Measurements from ENCODE around the gene PCDH9. TPM values are rescaled to one million over a fixed set of nuclear protein-coding genes. Genes with fewer than 3 reads are reported as not detected.

The PCDH9 gene
- total RNA-seq, 1 experiment from 2014 or later: 0.11 TPM

GRCh38 chr13:66323745-66324347 is 906.3 kb downstream of the PCDH9 start:
- Mint-ChIP-seq H3K4me1 (ENCODE audit: low read depth, unreplicated experiment) (no peaks in the 10 kb centered on the region), H3K27ac (ENCODE audit: unreplicated experiment) (no peak overlapping the region), H3K27me3 (ENCODE audit: insufficient read depth, unreplicated experiment) (peaks cover 2% of the 10 kb centered on the region), H3K36me3 (ENCODE audit: insufficient read depth, unreplicated experiment) (no peaks in the 10 kb centered on the region), H3K4me3 (ENCODE audit: unreplicated experiment) (no peak overlapping the region), H3K9me3 (ENCODE audit: unreplicated experiment) (no peaks in the 10 kb centered on the region)
- H3K27me3 ChIP-seq (replicated peaks; ENCODE audit: control insufficient read depth, insufficient read depth, low read length): no peaks in the 10 kb centered on the region
- H3K36me3 ChIP-seq (ENCODE audit: control insufficient read depth, insufficient read depth, low read length): no peaks in the 10 kb centered on the region
- no peak overlapping the region for H3K4me3 ChIP-seq (ENCODE audit: low read depth, low read length)
- ChIA-PET CTCF (no interaction called here), POLR2A (no interaction called here)
- no TSS peak for BruUV-seq (replicated peaks)
- intact Hi-C loops (cut with micrococcal nuclease; ENCODE audit: unreplicated experiment): no loop called here
- no peaks in the 10 kb centered on the region for H3K4me1 ChIP-seq
- TF ChIP-seq, protein P1, sequence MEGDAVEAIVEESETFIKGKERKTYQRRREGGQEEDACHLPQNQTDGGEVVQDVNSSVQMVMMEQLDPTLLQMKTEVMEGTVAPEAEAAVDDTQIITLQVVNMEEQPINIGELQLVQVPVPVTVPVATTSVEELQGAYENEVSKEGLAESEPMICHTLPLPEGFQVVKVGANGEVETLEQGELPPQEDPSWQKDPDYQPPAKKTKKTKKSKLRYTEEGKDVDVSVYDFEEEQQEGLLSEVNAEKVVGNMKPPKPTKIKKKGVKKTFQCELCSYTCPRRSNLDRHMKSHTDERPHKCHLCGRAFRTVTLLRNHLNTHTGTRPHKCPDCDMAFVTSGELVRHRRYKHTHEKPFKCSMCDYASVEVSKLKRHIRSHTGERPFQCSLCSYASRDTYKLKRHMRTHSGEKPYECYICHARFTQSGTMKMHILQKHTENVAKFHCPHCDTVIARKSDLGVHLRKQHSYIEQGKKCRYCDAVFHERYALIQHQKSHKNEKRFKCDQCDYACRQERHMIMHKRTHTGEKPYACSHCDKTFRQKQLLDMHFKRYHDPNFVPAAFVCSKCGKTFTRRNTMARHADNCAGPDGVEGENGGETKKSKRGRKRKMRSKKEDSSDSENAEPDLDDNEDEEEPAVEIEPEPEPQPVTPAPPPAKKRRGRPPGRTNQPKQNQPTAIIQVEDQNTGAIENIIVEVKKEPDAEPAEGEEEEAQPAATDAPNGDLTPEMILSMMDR (IDR thresholded peaks at IDR 0.05; ENCODE audit: insufficient read depth in 1 of 2, low read depth in 1 of 2, low read length in 1 of 2, severe bottlenecking in 1 of 2, unreplicated experiment in 1 of 2): no peak
- DNase-seq: no peak
- H3K9me3 ChIP-seq: no peaks in the 10 kb centered on the region; the same call in 1 of the 2 replicates

- DNase-seq: no peak
- H3K27me3 ChIP-seq (replicated peaks; ENCODE audit: control insufficient read depth, insufficient read depth, low read length): no peaks in the 10 kb centered on the region
- Mint-ChIP-seq H3K27ac (ENCODE audit: unreplicated experiment) (no peak overlapping the region), H3K4me3 (ENCODE audit: unreplicated experiment) (no peak overlapping the region), H3K36me3 (ENCODE audit: insufficient read depth, unreplicated experiment) (no peaks in the 10 kb centered on the region), H3K9me3 (ENCODE audit: unreplicated experiment) (no peaks in the 10 kb centered on the region), H3K4me1 (ENCODE audit: low read depth, unreplicated experiment) (no peaks in the 10 kb centered on the region), H3K27me3 (ENCODE audit: insufficient read depth, unreplicated experiment) (peaks cover 2% of the 10 kb centered on the region)
- H3K36me3 ChIP-seq (ENCODE audit: control insufficient read depth, insufficient read depth, low read length): no peaks in the 10 kb centered on the region
- POLR2A ChIA-PET: no interaction called here
- CTCF ChIA-PET: no interaction called here
- intact Hi-C loops (cut with micrococcal nuclease; ENCODE audit: unreplicated experiment): no loop called here
- no TSS peak for BruUV-seq (replicated peaks)
- H3K9me3 ChIP-seq: no peaks in the 10 kb centered on the region; the same call in 1 of the 2 replicates
- H3K4me3 ChIP-seq (ENCODE audit: low read depth, low read length): no peak overlapping the region
- no peaks in the 10 kb centered on the region for H3K4me1 ChIP-seq
- TF ChIP-seq, protein P1 (IDR thresholded peaks at IDR 0.05; ENCODE audit: insufficient read depth in 1 of 2, low read depth in 1 of 2, low read length in 1 of 2, severe bottlenecking in 1 of 2, unreplicated experiment in 1 of 2): no peak
Measured at GRCh38 chr13:66322936-66323335, 907.2 kb downstream of the PCDH9 start.

- BruUV-seq (replicated peaks): no TSS peak
- Mint-ChIP-seq H3K4me1 (ENCODE audit: low read depth, unreplicated experiment) (no peaks in the 10 kb centered on the region), H3K9me3 (ENCODE audit: unreplicated experiment) (no peaks in the 10 kb centered on the region), H3K36me3 (ENCODE audit: insufficient read depth, unreplicated experiment) (no peaks in the 10 kb centered on the region), H3K27ac (ENCODE audit: unreplicated experiment) (no peak overlapping the region), H3K27me3 (ENCODE audit: insufficient read depth, unreplicated experiment) (peaks cover 2% of the 10 kb centered on the region), H3K4me3 (ENCODE audit: unreplicated experiment) (no peak overlapping the region)
- DNase-seq: no peak
- TF ChIP-seq, protein P1 (IDR thresholded peaks at IDR 0.05; ENCODE audit: insufficient read depth in 1 of 2, low read depth in 1 of 2, low read length in 1 of 2, severe bottlenecking in 1 of 2, unreplicated experiment in 1 of 2): no peak
- CTCF ChIA-PET: no interaction called here
- Histone ChIP-seq H3K4me3 (ENCODE audit: low read depth, low read length) (no peak overlapping the region), H3K36me3 (ENCODE audit: control insufficient read depth, insufficient read depth, low read length) (no peaks in the 10 kb centered on the region), H3K27me3 (replicated peaks; ENCODE audit: control insufficient read depth, insufficient read depth, low read length) (no peaks in the 10 kb centered on the region), H3K9me3 (no peaks in the 10 kb centered on the region; the same call in 1 of the 2 replicates), H3K4me1 (no peaks in the 10 kb centered on the region)
- POLR2A ChIA-PET: no interaction called here
- intact Hi-C loops (cut with micrococcal nuclease; ENCODE audit: unreplicated experiment): no loop called here
Measured at GRCh38 chr13:66322193-66322740, 907.9 kb downstream of the PCDH9 start.

All from Caco-2 (cell line).